ENCODE measurements around the gene COG5. TPM values are rescaled to one million over a fixed set of nuclear protein-coding genes. Genes with fewer than 3 reads are reported as not detected.

Gene COG5
- total and polyA plus RNA-seq, 8 donors, result 4.1 to 34.7 (median 26.5) TPM

GRCh38 chr7:107213193-107213788 is 350.4 kb downstream of the COG5 start:
- DNase-seq (no peak), ATAC-seq (peak in 2 of 4 donors; percentile 11 to 25), FAIRE-seq (no peak)
- Histone ChIP-seq H3K36me3 (no peaks in the 10 kb centered on the region), H3K27ac (no peak overlapping the region), H3K4me1 (no peaks in the 10 kb centered on the region), H3K27me3 (no peaks in the 10 kb centered on the region), H3K4me3 (no peak overlapping the region), H3K9me3 (no peaks in the 10 kb centered on the region)
- TF ChIP-seq CTCF (IDR thresholded peaks at IDR 0.05), result no peak
- WGBS, 2 donors, result 92 to 95% methylated on average over 5 of the region's 5 CpGs
- intact Hi-C loops (cut with DNase I), result no loop called here

- Histone ChIP-seq H3K27me3 (no peaks in the 10 kb centered on the region), H3K27ac (no peak overlapping the region), H3K4me3 (no peak overlapping the region), H3K9me3 (no peaks in the 10 kb centered on the region), H3K4me1 (no peaks in the 10 kb centered on the region), H3K36me3 (no peaks in the 10 kb centered on the region)
- FAIRE-seq (no peak), DNase-seq (no peak), ATAC-seq (no peak)
- intact Hi-C loops (cut with DNase I), result no loop called here
- 74 to 83% methylated on average over 2 of the region's 2 CpGs for WGBS, 2 donors
- TF ChIP-seq CTCF (IDR thresholded peaks at IDR 0.05), result no peak
Measured at GRCh38 chr7:107212725-107213124, 351.0 kb downstream of the COG5 start.

- no peaks in the 10 kb centered on the region for H3K27me3 ChIP-seq
- ATAC-seq (no peak), FAIRE-seq (no peak), DNase-seq (no peak)
- H3K4me3 ChIP-seq, result no peak overlapping the region
- H3K9me3 ChIP-seq, result no peaks in the 10 kb centered on the region
- no peak overlapping the region for H3K27ac ChIP-seq
- TF ChIP-seq CTCF (IDR thresholded peaks at IDR 0.05), result no peak
- intact Hi-C loops (cut with DNase I), result no loop called here
- H3K36me3 ChIP-seq, result peaks cover 0 to 5% (median 3%) of the 10 kb centered on the region in 3 donors
- 94 to 98% methylated on average over 4 of the region's 4 CpGs for WGBS, 2 donors
- no peaks in the 10 kb centered on the region for H3K4me1 ChIP-seq
Measured at GRCh38 chr7:107210400-107210799, 353.3 kb downstream of the COG5 start.

GRCh38 chr7:107209565-107209964 is 354.2 kb downstream of the COG5 start:
- Histone ChIP-seq H3K27me3 (no peaks in the 10 kb centered on the region), H3K4me1 (no peaks in the 10 kb centered on the region), H3K4me3 (no peak overlapping the region), H3K9me3 (no peaks in the 10 kb centered on the region), H3K27ac (no peak overlapping the region), H3K36me3 (peaks cover 0 to 12% (median 3%) of the 10 kb centered on the region in 3 donors)
- ATAC-seq, result no peak
- intact Hi-C loops (cut with DNase I), result no loop called here
- 82 to 83% methylated on average over 4 of the region's 4 CpGs for WGBS, 2 donors
- no peak for TF ChIP-seq CTCF (IDR thresholded peaks at IDR 0.05)
- no peak for DNase-seq
- no peak for FAIRE-seq

GRCh38 chr7:107208563-107208962 is 355.2 kb downstream of the COG5 start:
- no peaks in the 10 kb centered on the region for H3K4me1 ChIP-seq
- H3K27ac ChIP-seq, result no peak overlapping the region
- no peak for TF ChIP-seq CTCF (IDR thresholded peaks at IDR 0.05)
- peaks cover 0 to 22% (median 9%) of the 10 kb centered on the region in 3 donors for H3K36me3 ChIP-seq
- no peak overlapping the region for H3K4me3 ChIP-seq
- DNase-seq (no peak), FAIRE-seq (no peak), ATAC-seq (no peak)
- H3K9me3 ChIP-seq, result no peaks in the 10 kb centered on the region
- no peaks in the 10 kb centered on the region for H3K27me3 ChIP-seq
- 90 to 95% methylated on average over 5 of the region's 5 CpGs for WGBS, 2 donors
- intact Hi-C loops (cut with DNase I), result no loop called here
